ENCODE data around the gene CYP26C1.

Gene CYP26C1

GRCh38 chr10:93064874-93065660 lies 4.5 kb downstream of the CYP26C1 start:
- DNase-seq = no peak

DNA sequence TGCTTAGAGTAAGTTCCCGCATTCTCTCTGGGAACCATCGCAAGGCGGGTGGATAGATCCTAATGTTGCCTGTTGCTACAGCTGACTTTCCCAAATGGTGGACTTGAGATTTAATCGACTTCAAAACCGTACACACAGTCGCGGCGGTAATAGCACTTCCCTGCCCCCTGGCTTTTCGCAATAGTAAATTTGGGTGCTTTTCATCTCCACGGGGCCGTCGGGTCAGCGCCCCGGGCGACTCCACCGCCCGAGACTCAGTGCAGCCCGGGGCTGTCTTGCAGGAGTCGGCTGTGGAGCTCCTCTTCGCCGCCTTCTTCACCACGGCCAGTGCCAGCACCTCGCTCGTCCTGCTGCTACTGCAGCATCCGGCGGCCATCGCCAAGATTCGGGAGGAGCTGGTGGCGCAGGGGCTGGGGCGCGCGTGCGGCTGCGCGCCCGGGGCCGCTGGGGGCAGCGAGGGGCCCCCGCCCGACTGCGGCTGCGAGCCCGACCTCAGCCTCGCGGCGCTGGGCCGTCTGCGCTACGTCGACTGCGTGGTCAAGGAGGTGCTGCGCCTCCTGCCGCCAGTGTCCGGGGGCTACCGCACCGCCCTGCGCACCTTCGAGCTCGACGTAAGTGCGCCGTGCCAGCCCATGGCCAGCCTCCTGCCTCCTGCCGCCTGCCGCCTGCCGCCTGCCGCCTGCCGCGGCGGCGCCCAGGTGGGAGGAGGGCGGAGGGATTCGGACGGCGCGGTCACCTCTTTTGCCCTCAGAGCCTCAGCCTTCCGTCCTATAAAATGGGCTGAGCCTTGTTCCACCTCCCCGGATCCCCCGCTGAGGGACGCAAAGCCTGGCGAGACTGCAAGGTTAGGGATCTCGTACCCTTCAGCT lies 5.3 kb downstream of the CYP26C1 start:
- no peak for DNase-seq

DNA sequence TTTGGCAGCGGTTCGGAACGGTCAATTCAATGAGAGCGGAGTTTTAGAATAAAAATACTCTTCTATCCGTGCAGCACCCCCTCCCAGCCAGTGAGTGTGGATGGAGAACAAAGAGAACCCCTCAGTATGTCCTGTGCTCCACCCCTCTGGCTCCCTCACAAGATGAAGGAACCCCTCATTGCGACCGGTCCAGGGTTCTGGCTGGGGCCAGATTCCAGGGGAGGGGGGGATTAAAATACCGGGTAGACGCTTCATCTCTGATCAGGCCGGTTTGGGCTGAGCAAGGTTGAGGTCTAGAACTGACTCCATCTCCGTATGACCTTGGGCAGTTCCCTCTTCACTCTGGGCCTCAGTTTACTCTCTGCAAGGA lies 5.9 kb downstream of the CYP26C1 start:
- DNase-seq = no peak

DNA sequence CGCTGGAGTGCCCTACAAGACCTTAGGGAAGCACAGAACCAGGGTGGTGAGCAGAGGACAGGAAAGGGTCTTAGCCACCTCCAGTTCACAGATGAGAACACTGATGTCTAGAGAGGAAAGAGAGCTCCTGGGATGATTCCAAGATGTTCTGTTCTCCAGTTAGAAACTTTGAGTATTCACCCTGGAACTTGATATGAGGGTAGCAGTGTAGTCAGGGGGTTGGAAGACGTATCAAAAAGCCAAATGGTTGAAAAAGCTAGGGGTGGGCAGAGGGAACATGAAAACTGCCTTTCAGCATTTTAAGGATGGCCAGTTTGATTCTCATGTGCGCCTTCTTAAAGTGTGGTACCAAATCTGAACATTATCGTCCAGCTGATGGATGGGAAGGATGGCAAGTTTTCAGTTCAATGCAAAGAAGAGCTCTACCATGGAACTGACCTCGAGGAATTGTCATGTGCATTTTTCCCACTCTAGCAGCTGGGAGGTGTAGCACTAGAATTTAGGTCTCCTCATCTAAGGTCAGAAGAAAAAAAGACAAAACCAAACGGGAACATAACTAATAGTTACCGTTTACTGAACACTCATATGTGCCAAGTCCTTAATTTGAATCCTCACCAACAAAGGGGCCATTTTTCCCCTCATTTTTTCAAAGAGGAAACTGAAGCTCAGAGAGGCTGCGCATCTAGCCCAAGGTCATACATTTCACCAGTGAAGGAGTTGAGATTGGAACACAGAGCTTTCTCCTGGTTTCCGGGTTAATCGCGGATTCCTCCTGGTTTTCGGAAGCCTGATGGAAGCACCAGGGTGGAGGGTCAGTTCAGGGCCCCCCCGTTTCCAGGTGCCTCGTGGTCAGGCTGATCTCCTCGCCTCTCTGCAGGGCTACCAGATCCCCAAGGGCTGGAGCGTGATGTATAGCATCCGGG lies 7.1 kb downstream of the CYP26C1 start:
- DNase-seq = no peak

DNA sequence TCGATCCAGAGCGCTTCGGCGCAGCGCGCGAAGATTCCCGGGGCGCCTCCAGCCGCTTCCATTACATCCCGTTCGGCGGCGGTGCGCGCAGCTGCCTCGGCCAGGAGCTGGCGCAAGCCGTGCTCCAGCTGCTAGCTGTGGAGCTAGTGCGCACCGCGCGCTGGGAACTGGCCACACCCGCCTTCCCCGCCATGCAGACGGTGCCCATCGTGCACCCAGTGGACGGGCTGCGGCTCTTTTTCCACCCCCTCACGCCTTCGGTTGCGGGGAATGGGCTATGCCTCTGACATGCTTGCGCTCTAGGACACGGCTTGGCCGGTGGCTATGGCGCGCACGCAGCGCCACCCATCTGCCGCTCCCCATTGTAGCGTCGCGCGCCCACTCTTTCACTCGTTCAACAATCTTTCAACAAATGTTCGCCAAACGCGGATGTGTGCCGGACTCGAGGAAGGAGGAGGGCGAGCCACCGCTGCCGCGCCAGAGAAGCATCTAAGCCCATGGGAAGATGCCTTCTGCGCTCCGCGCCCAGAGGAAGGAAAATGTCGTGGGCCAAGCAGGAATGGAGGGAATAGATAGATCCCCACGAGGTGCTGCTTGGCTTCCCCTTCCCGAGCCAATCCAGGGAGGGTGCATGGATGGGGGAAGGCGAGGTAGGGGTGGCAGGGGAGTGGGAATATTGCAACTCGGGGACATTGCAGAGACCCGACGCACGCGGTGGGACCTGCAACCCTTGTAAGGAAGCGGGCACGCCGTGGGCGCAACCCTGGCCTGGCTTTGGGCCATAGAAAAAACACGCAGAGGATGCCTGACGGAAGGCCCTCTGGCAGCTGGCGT lies 8.0 kb downstream of the CYP26C1 start:
- DNase-seq = no peak

- DNase-seq = no peak
Measured at GRCh38 chr10:93069245-93069561, 8.6 kb downstream of the CYP26C1 start.

DNA sequence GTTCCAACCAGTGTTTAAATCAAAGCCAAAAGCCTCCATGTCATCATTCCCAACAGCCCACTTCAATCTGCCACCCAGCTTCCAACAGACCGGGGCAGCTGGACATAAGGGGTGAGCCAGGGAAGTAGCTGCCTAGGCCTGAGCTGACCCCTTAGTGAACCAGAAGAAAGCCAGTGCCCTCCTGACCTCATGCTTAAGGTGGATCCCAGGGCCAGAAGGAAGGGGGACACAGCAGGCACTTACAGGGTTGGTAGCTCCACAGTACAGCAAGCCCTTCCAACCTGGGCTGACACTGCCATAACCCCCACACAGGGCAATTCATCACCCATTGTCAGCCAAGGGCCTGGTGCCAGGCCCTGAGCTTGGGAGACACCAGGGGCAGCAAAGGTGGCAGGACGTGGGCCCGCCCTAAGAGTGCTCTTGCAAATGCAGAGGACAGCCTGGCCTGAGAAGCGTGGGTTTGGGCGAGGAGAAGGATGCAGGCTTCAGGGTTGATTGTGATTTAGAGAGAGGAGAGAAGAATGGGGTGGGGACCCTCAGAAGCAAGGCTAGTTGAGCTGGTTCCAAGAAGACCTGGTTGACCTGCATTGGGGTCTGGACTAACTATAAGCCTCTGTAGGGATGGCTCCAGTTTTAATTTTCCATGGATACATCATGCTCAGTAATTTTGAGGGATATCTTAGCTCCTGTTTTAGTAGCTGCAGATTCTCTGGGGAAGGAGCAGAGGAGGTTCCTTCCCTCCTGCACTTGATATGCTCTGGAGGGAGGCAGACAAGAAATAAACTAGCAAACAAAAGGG lies 10.0 kb downstream of the CYP26C1 start:
- DNase-seq = no peak

- DNase-seq = no peak
Measured at GRCh38 chr10:93071177-93071472, 10.5 kb downstream of the CYP26C1 start.

DNA sequence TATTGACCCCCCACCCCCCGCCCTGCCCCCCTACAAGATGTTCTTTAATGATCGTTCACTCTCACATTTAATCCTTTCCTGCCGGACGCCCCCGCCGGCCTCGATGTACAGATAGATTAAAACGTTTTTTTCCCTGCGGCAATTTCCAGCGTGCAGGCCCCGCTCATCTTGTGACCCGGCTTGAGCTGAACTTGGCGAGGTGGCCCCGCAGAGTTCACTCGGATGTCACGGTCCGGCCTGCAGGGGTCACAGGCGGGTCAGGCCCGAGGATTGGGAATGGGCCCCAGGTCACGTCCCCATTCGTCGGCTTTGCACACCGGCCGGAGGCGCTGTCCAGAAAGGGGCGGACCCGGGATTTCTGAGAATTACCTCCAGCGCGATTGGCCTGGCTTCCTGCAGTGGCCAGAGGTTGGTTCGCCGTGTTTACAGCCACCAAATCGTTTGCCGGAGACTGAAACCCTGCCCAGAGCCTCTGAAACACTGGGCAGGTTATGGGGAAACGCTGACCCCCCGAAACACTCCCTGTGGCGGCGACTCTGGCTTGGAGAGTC lies 11.2 kb downstream of the CYP26C1 start:
- DNase-seq = no peak

DNA sequence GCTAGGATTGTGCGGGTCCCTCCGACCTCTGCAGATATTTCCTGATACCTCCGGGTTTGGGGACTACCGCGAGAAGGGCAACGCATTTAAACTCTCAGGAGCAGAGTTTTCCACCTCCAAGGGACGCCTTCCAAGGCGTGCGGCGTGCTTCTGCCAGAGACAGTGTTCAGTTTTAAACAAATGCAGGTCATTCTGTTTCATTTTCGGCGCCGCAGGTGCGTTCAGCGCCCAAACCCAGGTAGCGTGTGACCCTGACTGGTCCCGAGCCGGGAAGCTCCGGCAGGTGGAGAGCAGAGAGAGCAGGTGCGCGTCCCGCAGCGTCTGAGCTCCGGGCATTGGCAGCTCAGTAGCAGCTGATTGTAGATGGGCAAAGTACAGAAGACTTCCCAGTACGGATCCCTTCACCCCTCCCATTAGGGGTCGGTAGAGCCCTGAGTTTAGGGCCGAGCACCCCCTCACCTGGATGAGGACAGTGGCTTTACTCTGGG lies 11.7 kb downstream of the CYP26C1 start:
- DNase-seq = no peak

GRCh38 chr10:93072713-93073538 lies 12.3 kb downstream of the CYP26C1 start:
- no peak for DNase-seq

DNA sequence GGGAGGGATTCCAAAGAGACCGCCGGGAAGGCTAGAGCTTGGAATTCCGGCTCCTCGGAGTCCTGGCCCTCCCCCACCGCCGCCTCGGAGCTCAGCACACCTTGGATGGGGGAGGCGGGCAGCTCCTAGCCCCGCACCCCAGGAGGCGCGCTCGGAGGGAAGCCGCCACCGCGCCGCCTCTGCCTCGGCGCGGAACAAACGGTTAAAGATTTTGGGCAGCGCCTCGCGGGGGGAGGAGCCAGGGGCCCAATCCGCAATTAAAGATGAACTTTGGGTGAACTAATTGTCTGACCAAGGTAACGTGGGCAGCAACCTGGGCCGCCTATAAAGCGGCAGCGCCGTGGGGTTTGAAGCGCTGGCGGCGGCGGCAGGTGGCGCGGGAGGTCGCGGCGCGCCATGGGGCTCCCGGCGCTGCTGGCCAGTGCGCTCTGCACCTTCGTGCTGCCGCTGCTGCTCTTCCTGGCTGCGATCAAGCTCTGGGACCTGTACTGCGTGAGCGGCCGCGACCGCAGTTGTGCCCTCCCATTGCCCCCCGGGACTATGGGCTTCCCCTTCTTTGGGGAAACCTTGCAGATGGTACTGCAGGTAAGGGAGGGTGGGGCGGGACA lies 13.0 kb downstream of the CYP26C1 start, which contains the start of gene CYP26A1:
CYP26A1 (plus strand) TSS at position 355 of the 608 bp plus-strand sequence; CDS start at position 397, 42 bp downstream.
- no peak for DNase-seq

DNA sequence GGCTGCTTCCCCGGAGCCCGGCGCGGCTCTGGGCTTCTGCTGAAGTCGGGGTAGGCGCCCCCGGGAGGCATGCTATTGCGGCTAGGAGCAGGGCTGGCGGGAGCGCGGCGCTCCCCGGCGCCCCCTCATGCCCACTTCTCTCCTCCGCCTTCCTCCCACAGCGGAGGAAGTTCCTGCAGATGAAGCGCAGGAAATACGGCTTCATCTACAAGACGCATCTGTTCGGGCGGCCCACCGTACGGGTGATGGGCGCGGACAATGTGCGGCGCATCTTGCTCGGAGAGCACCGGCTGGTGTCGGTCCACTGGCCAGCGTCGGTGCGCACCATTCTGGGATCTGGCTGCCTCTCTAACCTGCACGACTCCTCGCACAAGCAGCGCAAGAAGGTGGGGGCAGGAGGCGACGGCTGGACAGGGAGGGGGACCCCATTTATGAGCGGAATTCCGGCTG lies 13.6 kb downstream of the CYP26C1 start:
- DNase-seq = no peak

- no peak for DNase-seq
Measured at GRCh38 chr10:93074597-93075368, 14.2 kb downstream of the CYP26C1 start.

DNA sequence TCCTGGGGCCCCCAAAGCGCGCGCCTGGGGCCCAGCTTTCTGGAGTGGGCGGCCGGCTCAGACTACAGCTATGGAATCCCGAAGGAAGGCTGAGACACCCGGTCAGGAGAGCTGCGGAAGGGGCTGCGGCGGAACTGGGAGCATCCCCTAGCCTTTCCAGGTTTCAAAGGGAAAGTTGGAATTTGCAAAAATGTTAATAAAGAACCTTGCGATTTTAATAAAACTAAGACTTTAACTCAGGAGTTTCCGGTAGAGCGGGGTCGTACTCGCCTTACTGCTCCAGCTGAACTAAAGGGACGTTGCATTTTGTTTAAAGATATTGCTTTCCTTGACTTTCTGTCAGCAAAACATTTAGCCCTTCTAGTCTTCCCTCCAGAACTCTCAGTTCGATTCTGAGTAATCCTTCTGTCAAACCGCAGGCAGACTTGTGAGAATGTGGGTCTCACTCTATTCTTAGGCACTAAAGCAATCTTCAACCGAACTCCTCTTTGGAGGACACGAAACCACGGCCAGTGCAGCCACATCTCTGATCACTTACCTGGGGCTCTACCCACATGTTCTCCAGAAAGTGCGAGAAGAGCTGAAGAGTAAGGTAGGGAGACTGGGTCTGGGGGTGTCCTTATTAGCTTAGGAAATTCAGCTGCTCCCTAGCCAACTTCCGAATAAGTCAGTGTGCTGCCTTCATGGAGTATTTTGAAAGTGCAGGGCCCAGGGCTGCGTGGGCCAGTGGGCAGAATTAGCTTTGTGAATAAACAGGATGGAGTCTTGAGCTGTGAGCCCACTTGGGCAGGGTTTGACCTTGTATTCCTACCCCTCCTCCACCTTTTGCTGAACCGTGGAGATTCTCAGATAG lies 15.0 kb downstream of the CYP26C1 start:
- no peak for DNase-seq

DNA sequence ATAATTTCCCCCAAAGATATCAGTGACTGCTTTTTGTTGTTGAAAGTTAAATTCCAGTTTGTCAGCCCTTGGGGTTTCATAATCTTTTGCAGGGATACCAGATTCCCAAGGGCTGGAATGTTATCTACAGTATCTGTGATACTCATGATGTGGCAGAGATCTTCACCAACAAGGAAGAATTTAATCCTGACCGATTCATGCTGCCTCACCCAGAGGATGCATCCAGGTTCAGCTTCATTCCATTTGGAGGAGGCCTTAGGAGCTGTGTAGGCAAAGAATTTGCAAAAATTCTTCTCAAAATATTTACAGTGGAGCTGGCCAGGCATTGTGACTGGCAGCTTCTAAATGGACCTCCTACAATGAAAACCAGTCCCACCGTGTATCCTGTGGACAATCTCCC lies 16.3 kb downstream of the CYP26C1 start:
- no peak for DNase-seq

GRCh38 chr10:93077860-93078337 lies 17.3 kb downstream of the CYP26C1 start:
- DNase-seq = no peak
